Left lung (tissue), 10 donors: ENCODE measurements around the gene CETN1. TPM values are rescaled to one million over a fixed set of nuclear protein-coding genes. Genes with fewer than 3 reads are reported as not detected.
A peak's percentile ranks its signal among the peaks of the same experiment; 100 is the strongest.

Experiments used
- ATAC-seq: fragments of 200-7000 bp; cut with Tn5 transposase; one replicate; pipeline ENCODE4 v1.9.1; 2020; ENCODE audit warnings: moderate library complexity
- DNase-seq, 4 donors: peaks; one replicate each; pipeline ENCODE4 v3.0.0-alpha.2; 2013 to 2020
- H3K27ac ChIP-seq, 2 donors: fragments of 200-600 bp; sonication (generic) in 1 of 2; one replicate each; pipeline versions ENCODE4 v1.5.0 to v1.8.0; 2020 to 2021
- H3K27me3 ChIP-seq, 2 donors: fragments of 200-600 bp; sonication (generic) in 1 of 2; one replicate each; pipeline versions ENCODE4 v1.5.0 to v1.8.0; 2020 to 2021
- H3K36me3 ChIP-seq, 2 donors: fragments of 200-600 bp; sonication (generic) in 1 of 2; one replicate each; pipeline versions ENCODE4 v1.5.0 to v1.8.0; 2020 to 2021
- H3K4me1 ChIP-seq, 2 donors: fragments of 200-600 bp; one replicate each; pipeline ENCODE4 v1.8.0; 2021
- H3K4me3 ChIP-seq, 2 donors: fragments of 200-600 bp; sonication (generic) in 1 of 2; one replicate each; pipeline versions ENCODE4 v1.5.0 to v1.8.0; 2020 to 2021; ENCODE audit warnings: mild to moderate bottlenecking in 1 of 2
- H3K9me3 ChIP-seq, 2 donors: fragments of 200-600 bp; sonication (generic) in 1 of 2; one replicate each; pipeline versions ENCODE4 v1.5.0 to v1.8.0; 2020 to 2021
- intact Hi-C, 2 donors: fragments of 100-400 bp; cut with DNase I; formaldehyde crosslinking; loops; one replicate each; pipeline versions ENCODE4 v1.11.2 to v1.14.2; 2022
- polyA plus RNA-seq, 6 donors: library from polyadenylated mRNA; unstranded; fragments of 120-200 nt; gene quantifications; one replicate each; pipeline ENCODE4 v1.2.1, GENCODE V29; 2013; ENCODE audit not compliant: insufficient read length in 6 of 6
- total RNA-seq, 2 donors: library from RNA; stranded (reverse); fragmentation: NEBNext Ultra II Directional; extraction: Animal tissue kit (Norgen Biotek cat#: 25700); gene quantifications; one replicate each; pipeline ENCODE4 v1.2.1, GENCODE V29; 2021
- TF ChIP-seq, protein P1 (sequence below), 2 donors: fragments of 200-600 bp; sonication (generic) in 1 of 2; IDR thresholded peaks; one replicate each; pipeline versions ENCODE4 v1.5.0 to v1.8.0; 2021; ENCODE audit warnings: antibody characterized with exemption in 2 of 2
- donor health status: DM: no; HTN: yes; CAD: no.
- donor health status: DM: no; HTN: no; CAD: no.

Gene CETN1
- total and polyA plus RNA-seq, 8 donors = not detected

DNA sequence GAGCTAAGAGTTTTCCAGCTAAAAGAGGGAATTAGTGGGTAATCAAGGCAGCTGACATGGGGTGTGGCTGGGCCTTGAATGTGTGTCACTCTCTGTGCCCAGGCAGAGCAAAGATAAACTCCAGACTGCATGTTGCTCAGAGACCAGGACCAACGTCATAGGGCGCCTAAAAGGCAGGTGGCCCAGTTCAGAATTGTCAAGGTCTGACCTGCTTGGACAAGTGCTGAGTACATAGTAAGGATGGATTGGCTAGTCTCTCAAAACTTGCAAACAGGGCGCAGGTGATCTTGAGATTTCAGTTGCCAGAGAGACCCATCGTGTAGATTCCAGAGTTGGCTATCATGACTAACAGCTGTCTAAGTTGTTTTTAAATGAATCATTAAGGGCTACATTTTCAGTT is 35.6 kb downstream of the CETN1 start:
- peak; percentile 83 for ATAC-seq

DNA sequence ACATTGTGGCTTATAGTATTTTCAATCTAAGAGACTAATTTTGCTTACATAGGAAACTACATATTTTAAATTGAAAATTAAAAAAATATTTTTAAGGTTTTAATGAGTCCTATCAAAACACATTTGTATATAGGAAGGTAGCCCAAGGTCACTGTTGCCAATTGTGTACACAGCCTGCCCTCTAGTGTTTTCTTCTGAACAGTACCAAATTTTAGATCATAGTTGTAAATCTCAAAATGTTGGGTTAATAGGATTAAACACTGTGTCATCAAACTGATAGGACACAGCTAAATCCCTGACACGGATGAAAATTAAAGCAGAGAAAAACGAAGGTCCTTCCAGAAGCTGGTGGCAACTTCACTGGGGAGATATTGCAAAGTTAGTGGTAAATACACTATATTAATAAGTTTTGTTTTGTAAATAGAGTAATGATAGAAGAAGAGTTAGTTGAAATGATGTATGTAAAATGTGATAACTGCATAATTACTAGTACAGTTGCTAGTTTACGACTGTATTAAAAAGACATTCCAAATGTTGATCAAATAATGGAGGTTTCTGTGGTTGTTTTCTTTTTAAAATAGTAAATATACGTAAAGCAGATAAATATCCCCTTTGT is 36.3 kb downstream of the CETN1 start:
- TF ChIP-seq, protein P1, sequence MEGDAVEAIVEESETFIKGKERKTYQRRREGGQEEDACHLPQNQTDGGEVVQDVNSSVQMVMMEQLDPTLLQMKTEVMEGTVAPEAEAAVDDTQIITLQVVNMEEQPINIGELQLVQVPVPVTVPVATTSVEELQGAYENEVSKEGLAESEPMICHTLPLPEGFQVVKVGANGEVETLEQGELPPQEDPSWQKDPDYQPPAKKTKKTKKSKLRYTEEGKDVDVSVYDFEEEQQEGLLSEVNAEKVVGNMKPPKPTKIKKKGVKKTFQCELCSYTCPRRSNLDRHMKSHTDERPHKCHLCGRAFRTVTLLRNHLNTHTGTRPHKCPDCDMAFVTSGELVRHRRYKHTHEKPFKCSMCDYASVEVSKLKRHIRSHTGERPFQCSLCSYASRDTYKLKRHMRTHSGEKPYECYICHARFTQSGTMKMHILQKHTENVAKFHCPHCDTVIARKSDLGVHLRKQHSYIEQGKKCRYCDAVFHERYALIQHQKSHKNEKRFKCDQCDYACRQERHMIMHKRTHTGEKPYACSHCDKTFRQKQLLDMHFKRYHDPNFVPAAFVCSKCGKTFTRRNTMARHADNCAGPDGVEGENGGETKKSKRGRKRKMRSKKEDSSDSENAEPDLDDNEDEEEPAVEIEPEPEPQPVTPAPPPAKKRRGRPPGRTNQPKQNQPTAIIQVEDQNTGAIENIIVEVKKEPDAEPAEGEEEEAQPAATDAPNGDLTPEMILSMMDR (IDR thresholded peaks at IDR 0.05) = peak; percentile 40 to 71
- Histone ChIP-seq H3K27me3 (no peaks in the 10 kb centered on the region), H3K27ac (no peak overlapping the region), H3K4me1 (peaks cover 3 to 17% of the 10 kb centered on the region in 2 donors), H3K4me3 (no peak overlapping the region), H3K9me3 (no peaks in the 10 kb centered on the region), H3K36me3 (no peaks in the 10 kb centered on the region)
- intact Hi-C loops = loop anchor here in 1 of 2 donors (5.0 kb wide), 1 partner anchor 329 kb away; no protein-coding TSS in a partner anchor
- DNase-seq (peak in 1 of 4 donors; percentile 57), ATAC-seq (peak; percentile 88)

More for the DNA sequence above, 35.6 kb downstream of the CETN1 start:
- TF ChIP-seq, protein P1 (IDR thresholded peaks at IDR 0.05) = no peak
- Histone ChIP-seq H3K9me3 (no peaks in the 10 kb centered on the region), H3K27ac (peak overlapping the region; percentile 47 to 53), H3K4me3 (no peak overlapping the region), H3K36me3 (no peaks in the 10 kb centered on the region), H3K4me1 (peaks cover 3 to 17% of the 10 kb centered on the region in 2 donors), H3K27me3 (no peaks in the 10 kb centered on the region)
- DNase-seq = peak in 1 of 4 donors; percentile 50
- intact Hi-C loops = loop anchor here in 1 of 2 donors (5.0 kb wide), 1 partner anchor 328 kb away; no protein-coding TSS in a partner anchor

DNA sequence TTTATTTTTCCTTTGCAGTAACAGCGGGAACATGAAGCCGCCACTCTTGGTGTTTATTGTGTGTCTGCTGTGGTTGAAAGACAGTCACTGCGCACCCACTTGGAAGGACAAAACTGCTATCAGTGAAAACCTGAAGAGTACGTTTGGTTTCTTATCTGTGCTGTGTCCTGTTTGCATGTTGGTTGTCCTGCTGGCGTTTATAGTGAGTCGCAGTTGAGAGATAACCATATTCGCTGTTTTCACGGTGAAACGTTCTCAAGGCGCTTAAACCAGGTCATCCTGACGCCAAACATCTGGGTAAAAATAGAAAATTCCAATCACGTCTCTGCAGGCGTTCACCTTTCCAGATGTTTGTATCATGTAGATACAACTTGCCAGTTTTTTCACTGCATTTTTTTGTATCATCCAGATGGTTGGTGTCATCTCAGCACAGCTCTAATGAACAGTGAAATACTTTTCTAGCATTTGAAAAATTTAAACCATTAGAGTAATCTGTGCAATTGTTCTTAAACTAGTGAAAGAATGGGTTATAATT is 37.9 kb downstream of the CETN1 start:
- TF ChIP-seq, protein P1 (IDR thresholded peaks at IDR 0.05) = no peak
- H3K36me3 ChIP-seq = no peaks in the 10 kb centered on the region
- no peak overlapping the region for H3K4me3 ChIP-seq
- intact Hi-C loops = loop anchor here in 1 of 2 donors (5.0 kb wide), 1 partner anchor 331 kb away; no protein-coding TSS in a partner anchor
- no peak for DNase-seq
- H3K27me3 ChIP-seq = no peaks in the 10 kb centered on the region
- ATAC-seq = no peak
- H3K4me1 ChIP-seq = peaks cover 3 to 17% of the 10 kb centered on the region in 2 donors
- no peak overlapping the region for H3K27ac ChIP-seq
- H3K9me3 ChIP-seq = no peaks in the 10 kb centered on the region

DNA sequence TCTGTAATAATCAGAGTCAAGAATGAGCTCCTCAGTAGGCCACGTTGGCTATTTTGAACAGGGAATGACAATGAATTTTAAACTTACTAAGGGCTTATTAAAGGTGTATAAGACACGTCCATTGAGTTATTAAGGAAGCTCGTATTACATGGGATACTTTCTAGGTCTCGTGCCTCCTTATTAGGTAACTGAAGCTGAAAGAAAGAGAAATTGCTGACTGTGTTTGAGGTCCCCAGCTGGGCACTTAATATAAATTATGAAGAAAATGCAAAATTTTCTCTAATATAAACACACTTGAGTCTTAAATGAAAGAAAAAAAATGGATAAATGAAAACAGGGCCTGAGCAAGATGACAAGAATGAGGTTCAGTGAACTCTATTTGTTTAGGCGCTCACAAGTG is 38.4 kb downstream of the CETN1 start:
- intact Hi-C loops = loop anchor here in 1 of 2 donors (5.0 kb wide), 1 partner anchor 331 kb away; no protein-coding TSS in a partner anchor
- TF ChIP-seq, protein P1 (IDR thresholded peaks at IDR 0.05) = no peak
- Histone ChIP-seq H3K9me3 (no peaks in the 10 kb centered on the region), H3K36me3 (no peaks in the 10 kb centered on the region), H3K4me3 (no peak overlapping the region), H3K4me1 (peaks cover 3 to 17% of the 10 kb centered on the region in 2 donors), H3K27me3 (no peaks in the 10 kb centered on the region), H3K27ac (no peak overlapping the region)
- no peak for ATAC-seq
- no peak for DNase-seq

DNA sequence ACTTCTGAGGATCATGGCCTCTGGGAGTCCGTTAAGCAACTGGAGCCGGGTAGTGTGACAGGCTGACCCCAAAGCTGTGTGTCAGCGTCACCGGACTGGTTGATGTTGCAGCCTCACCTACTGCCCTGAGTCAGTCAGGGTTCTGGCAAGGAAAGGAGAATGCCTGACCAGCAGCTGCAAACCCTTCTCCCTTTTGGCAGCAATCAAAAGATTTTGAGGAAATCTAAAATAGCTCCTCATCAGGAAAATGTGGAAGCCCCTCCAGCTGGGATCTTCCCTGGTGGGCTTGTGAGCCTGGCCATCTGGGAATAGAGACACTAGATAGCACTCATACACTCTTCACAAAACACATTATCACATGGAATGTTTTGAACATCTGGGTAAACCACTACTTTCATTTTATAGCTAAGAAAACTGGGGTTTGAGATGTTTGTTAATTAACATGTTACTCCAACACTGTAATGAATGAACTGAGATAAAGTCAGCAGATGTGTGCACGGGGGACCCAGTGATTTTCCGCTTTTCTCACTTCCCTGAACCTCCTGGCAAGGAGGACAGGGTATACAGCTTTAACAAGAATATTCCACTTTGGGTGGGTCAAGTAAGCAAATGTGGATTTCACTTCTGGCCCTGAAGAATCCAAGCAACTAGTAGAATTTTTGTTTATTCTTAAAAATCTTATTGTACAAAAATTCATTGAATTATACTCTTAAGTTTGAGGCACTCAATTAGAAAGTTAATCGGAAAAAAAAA is 41.3 kb downstream of the CETN1 start:
- peak in 2 of 4 donors; percentile 75 to 80 for DNase-seq
- no peaks in the 10 kb centered on the region for H3K36me3 ChIP-seq
- peak; percentile 20 for ATAC-seq
- TF ChIP-seq, protein P1 (IDR thresholded peaks at IDR 0.05) = no peak
- no peaks in the 10 kb centered on the region for H3K27me3 ChIP-seq
- intact Hi-C loops = loop anchor here in 1 of 2 donors (5.0 kb wide), 1 partner anchor 216 kb away; no protein-coding TSS in a partner anchor
- no peaks in the 10 kb centered on the region for H3K9me3 ChIP-seq
- no peaks in the 10 kb centered on the region for H3K4me1 ChIP-seq
- H3K4me3 ChIP-seq = no peak overlapping the region
- H3K27ac ChIP-seq = no peak overlapping the region
